GM18526 (cell line): ENCODE results near the gene FYB1.

Source experiments
- POLR2A ChIP-seq: IDR thresholded peaks from 3 replicates; pipeline ENCODE4 v1.6.1; 2011; ENCODE audit not compliant: insufficient read length; ENCODE audit errors: extremely low read depth

Gene FYB1

GRCh38 chr5:39215857-39216256 lies 3.5 kb downstream of the FYB1 start:
- no peak for TF ChIP-seq POLR2A

GRCh38 chr5:39214912-39215709 lies 4.3 kb downstream of the FYB1 start:
- TF ChIP-seq POLR2A = no peak

GRCh38 chr5:39213447-39214207 lies 5.7 kb downstream of the FYB1 start:
- no peak for TF ChIP-seq POLR2A

- no peak for TF ChIP-seq POLR2A
Observed at GRCh38 chr5:39211773-39212172, 7.6 kb downstream of the FYB1 start.

GRCh38 chr5:39209924-39210323 lies 9.4 kb downstream of the FYB1 start:
- TF ChIP-seq POLR2A = no peak

GRCh38 chr5:39208471-39208870 lies 10.9 kb downstream of the FYB1 start:
- TF ChIP-seq POLR2A = no peak

GRCh38 chr5:39207345-39208045 lies 11.9 kb downstream of the FYB1 start:
- TF ChIP-seq POLR2A = no peak

- TF ChIP-seq POLR2A = no peak
Observed at GRCh38 chr5:39206630-39207321, 12.6 kb downstream of the FYB1 start.

- TF ChIP-seq POLR2A = no peak
Observed at GRCh38 chr5:39205550-39205949, 13.8 kb downstream of the FYB1 start.

GRCh38 chr5:39203951-39204350 lies 15.4 kb downstream of the FYB1 start:
- TF ChIP-seq POLR2A = no peak

- no peak for TF ChIP-seq POLR2A
Observed at GRCh38 chr5:39203275-39203922, 16.0 kb downstream of the FYB1 start.

GRCh38 chr5:39202597-39203274 lies 16.6 kb downstream of the FYB1 start:
- no peak for TF ChIP-seq POLR2A

- TF ChIP-seq POLR2A = no peak
Observed at GRCh38 chr5:39201781-39202596, 17.4 kb downstream of the FYB1 start.
